Parathyroid adenoma (tissue), 2 donors: ENCODE data around the gene KCNT1.

Experiments
- H2AFZ ChIP-seq: fragments of 300-600 bp; sonication (generic); one replicate; pipeline ENCODE4 v1.7.0; 2017; ENCODE audit warnings: antibody characterized with exemption, mild to moderate bottlenecking
- H3K27ac ChIP-seq: fragments of 300-600 bp; sonication (generic); one replicate; pipeline ENCODE4 v1.7.0; 2017
- H3K27me3 ChIP-seq: fragments of 300-600 bp; sonication (generic); one replicate; pipeline ENCODE4 v1.7.0; 2017; ENCODE audit warnings: low read length; ENCODE audit not compliant: control insufficient read depth, insufficient read depth
- H3K36me3 ChIP-seq: fragments of 300-600 bp; sonication (generic); one replicate; pipeline ENCODE4 v1.7.0; 2017; ENCODE audit warnings: low read length; ENCODE audit not compliant: control insufficient read depth, insufficient read depth
- H3K4me1 ChIP-seq: fragments of 300-600 bp; sonication (generic); one replicate; pipeline ENCODE4 v1.7.0; 2017; ENCODE audit warnings: control low read depth
- H3K4me2 ChIP-seq: fragments of 300-600 bp; sonication (generic); one replicate; pipeline ENCODE4 v1.7.0; 2017; ENCODE audit warnings: low read length
- H3K4me3 ChIP-seq: fragments of 300-600 bp; sonication (generic); one replicate; pipeline ENCODE4 v1.7.0; 2017; ENCODE audit warnings: low read depth, low read length
- H3K79me2 ChIP-seq: fragments of 300-600 bp; sonication (generic); one replicate; pipeline ENCODE4 v1.7.0; 2017; ENCODE audit warnings: control low read depth
- H3K9ac ChIP-seq: fragments of 300-600 bp; sonication (generic); one replicate; pipeline ENCODE4 v1.7.0; 2017; ENCODE audit warnings: mild to moderate bottlenecking
- H3K9me3 ChIP-seq: fragments of 300-600 bp; sonication (generic); one replicate; pipeline ENCODE4 v1.7.0; 2017; ENCODE audit warnings: low read length; ENCODE audit not compliant: control insufficient read depth
- TF ChIP-seq, protein P1 (sequence below): fragments of 300-600 bp; sonication (generic); IDR thresholded peaks from one replicate; pipeline ENCODE4 v1.7.0; 2017; ENCODE audit warnings: antibody characterized with exemption, mild to moderate bottlenecking
- donor health status: primary hyperparathyroidism.

The KCNT1 gene

DNA sequence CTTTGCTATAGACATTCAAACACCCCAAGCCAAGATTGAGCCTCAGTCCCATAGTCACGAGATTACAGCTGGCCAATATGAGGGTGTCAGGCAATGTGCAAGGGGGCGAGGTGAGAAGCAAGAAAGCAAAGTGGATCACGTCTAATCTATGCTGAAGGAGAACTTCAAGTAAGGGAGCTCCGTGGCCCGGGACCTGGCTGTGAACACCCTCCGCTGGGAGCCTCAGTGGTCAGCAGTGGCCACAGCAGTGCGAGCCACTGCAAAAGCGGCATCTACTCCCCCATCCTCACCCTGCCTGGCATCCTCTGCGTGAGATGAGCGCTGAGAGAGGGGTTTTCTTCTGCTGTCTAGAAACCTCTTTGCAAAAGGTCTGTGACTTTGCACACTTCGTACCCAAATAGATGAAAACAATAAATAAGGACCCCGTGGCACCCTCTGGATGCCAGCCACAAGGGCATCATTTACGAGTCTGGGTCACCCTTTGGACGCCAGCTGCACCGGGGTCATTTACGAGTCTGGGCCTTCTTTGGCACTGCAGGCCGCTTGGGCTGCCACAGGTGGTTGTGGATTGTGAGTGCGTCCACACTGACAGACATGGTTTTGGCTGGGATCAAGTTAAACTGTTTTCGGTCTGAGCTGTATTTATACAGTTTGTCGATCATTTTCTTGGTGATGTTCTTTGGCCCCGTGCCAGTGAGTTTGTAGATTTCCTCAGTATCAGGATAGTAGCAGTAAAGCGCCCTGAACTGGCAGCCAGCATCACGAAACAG lies 109.0 kb downstream of the KCNT1 start:
- H2AFZ ChIP-seq, result no peak overlapping the region
- H3K79me2 ChIP-seq, result no peaks in the 10 kb centered on the region
- no peak overlapping the region for H3K4me3 ChIP-seq
- no peaks in the 10 kb centered on the region for H3K36me3 ChIP-seq
- no peaks in the 10 kb centered on the region for H3K27me3 ChIP-seq
- no peaks in the 10 kb centered on the region for H3K4me1 ChIP-seq
- TF ChIP-seq, protein P1, sequence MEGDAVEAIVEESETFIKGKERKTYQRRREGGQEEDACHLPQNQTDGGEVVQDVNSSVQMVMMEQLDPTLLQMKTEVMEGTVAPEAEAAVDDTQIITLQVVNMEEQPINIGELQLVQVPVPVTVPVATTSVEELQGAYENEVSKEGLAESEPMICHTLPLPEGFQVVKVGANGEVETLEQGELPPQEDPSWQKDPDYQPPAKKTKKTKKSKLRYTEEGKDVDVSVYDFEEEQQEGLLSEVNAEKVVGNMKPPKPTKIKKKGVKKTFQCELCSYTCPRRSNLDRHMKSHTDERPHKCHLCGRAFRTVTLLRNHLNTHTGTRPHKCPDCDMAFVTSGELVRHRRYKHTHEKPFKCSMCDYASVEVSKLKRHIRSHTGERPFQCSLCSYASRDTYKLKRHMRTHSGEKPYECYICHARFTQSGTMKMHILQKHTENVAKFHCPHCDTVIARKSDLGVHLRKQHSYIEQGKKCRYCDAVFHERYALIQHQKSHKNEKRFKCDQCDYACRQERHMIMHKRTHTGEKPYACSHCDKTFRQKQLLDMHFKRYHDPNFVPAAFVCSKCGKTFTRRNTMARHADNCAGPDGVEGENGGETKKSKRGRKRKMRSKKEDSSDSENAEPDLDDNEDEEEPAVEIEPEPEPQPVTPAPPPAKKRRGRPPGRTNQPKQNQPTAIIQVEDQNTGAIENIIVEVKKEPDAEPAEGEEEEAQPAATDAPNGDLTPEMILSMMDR, result no peak
- no peak overlapping the region for H3K27ac ChIP-seq
- H3K9ac ChIP-seq, result no peak overlapping the region
- no peak overlapping the region for H3K4me2 ChIP-seq
- no peaks in the 10 kb centered on the region for H3K9me3 ChIP-seq

DNA sequence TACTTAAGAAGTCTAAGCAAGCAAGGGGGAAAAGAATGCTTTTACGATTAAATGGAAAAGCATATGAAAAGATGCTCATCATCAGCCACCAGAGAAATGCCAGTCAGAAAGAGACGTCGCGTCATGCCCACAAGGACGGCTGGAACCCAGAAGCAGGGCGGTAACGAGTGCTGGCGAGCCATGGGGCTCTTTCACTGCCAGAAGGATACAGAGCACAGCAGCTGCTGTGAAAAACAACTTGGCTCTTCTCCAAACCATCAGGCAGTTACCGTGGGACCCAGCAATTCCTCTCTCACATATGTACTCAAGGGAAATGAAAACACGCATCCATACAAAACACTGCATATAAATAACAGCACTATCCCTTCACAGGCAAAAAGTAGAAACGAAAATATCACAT lies 109.8 kb downstream of the KCNT1 start:
- no peaks in the 10 kb centered on the region for H3K27me3 ChIP-seq
- no peaks in the 10 kb centered on the region for H3K36me3 ChIP-seq
- no peak overlapping the region for H3K4me3 ChIP-seq
- H3K4me1 ChIP-seq, result no peaks in the 10 kb centered on the region
- no peak overlapping the region for H3K9ac ChIP-seq
- H3K9me3 ChIP-seq, result no peaks in the 10 kb centered on the region
- TF ChIP-seq, protein P1, result no peak
- no peak overlapping the region for H3K4me2 ChIP-seq
- no peaks in the 10 kb centered on the region for H3K79me2 ChIP-seq
- H2AFZ ChIP-seq, result no peak overlapping the region
- no peak overlapping the region for H3K27ac ChIP-seq

DNA sequence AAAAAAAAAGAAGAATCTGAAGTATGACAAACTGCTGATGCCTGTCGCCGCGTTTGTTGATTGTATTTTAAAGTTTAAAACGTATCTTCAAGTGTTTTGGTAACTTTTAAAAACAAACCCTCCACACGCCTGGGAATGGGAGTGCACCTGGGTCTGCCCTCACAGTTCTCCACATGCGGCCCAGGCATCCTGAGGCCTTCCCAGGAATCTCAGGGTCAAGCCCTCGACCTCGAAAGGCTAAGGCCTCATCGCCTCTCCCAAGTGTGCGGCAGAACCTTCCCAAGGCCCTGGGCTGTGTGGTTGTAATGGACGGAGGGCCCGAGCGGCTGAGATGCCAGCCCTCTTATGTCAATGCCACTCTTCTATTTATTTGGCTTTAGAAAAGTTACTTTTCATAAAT lies 111.0 kb downstream of the KCNT1 start:
- Histone ChIP-seq H3K27me3 (no peaks in the 10 kb centered on the region), H3K4me3 (no peak overlapping the region), H3K4me1 (no peaks in the 10 kb centered on the region), H3K9me3 (no peaks in the 10 kb centered on the region), H3K36me3 (no peaks in the 10 kb centered on the region), H3K79me2 (no peaks in the 10 kb centered on the region), H3K9ac (no peak overlapping the region), H3K4me2 (no peak overlapping the region), H3K27ac (no peak overlapping the region), H2AFZ (no peak overlapping the region)
- TF ChIP-seq, protein P1, result no peak

DNA sequence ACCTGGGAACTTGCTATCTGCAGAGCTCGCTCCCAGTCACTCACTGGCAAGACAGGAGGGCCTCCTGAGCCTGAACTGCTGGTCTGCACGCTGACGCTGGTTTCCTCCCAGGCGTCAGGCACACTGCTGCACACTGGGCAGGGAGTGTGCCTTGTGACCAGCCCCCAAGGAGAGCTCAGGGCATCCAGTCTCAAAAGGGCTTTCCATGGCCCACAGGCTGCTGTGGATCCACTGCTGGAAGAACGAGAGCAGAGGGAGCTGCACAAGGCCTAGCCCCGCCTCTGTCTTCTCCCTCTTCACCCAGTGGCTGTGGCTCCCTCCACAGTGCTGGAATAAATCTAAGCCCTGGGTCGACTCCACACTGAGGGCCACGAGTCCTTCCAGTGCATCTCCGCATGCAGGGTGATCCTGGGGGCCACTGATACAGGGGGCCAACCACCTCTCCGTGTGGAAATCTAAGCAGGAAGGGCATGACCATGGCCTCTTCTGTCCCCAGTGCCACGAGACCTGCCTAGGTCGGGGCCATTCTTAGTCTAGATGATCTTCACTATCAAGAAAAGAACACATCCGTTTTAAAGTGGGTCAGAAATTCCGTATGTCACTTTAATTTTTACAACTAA lies 111.8 kb downstream of the KCNT1 start:
- no peaks in the 10 kb centered on the region for H3K36me3 ChIP-seq

More for the DNA sequence above, 111.8 kb downstream of the KCNT1 start:
- no peak overlapping the region for H3K4me3 ChIP-seq
- no peaks in the 10 kb centered on the region for H3K27me3 ChIP-seq
- no peak overlapping the region for H3K9ac ChIP-seq
- H3K79me2 ChIP-seq, result no peaks in the 10 kb centered on the region
- H3K9me3 ChIP-seq, result no peaks in the 10 kb centered on the region
- no peaks in the 10 kb centered on the region for H3K4me1 ChIP-seq
- H3K4me2 ChIP-seq, result no peak overlapping the region
- TF ChIP-seq, protein P1, result no peak
- H3K27ac ChIP-seq, result no peak overlapping the region
- no peak overlapping the region for H2AFZ ChIP-seq
